Hindlimb muscle (tissue), 1 donor: ENCODE results near the gene LDLR. TPM values are rescaled to one million over a fixed set of nuclear protein-coding genes. Genes with fewer than 3 reads are reported as not detected.
"Not testable (repeated sequence)": the region's sequence is repeated elsewhere in the genome, so short reads cannot be mapped to it uniquely, and the experiment has no call there.

Experiments used
- DNase-seq: peaks from one replicate; pipeline ENCODE4 v3.0.0-alpha.2; 2013
- polyA plus RNA-seq: library from polyadenylated mRNA; unstranded; fragments of 120-200 nt; gene quantifications from one replicate; pipeline ENCODE4 v1.2.1, GENCODE V29; 2013; ENCODE audit not compliant: insufficient read length

LDLR gene
- polyA plus RNA-seq, 1 donor, result 20.4 TPM

- peak; percentile 49 for DNase-seq
Measured at GRCh38 chr19:11106477-11106876, 17.2 kb downstream of the LDLR start.

GRCh38 chr19:11108746-11109145, 19.5 kb downstream of the LDLR start:
- no peak for DNase-seq

DNA sequence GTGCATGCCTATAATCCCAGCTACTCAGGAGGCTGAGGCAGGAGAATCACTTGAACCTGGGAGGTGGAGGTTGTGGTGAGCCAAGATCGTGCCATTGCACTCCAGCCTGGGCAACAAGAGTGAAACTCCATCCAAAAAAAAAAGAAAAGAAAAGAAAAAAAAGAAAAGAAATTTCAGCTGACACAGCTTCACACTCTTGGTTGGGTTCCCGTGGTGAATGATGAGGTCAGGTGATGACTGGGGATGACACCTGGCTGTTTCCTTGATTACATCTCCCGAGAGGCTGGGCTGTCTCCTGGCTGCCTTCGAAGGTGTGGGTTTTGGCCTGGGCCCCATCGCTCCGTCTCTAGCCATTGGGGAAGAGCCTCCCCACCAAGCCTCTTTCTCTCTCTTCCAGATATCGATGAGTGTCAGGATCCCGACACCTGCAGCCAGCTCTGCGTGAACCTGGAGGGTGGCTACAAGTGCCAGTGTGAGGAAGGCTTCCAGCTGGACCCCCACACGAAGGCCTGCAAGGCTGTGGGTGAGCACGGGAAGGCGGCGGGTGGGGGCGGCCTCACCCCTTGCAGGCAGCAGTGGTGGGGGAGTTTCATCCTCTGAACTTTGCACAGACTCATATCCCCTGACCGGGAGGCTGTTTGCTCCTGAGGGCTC, 22.0 kb downstream of the LDLR start:
- DNase-seq, result no peak

DNA sequence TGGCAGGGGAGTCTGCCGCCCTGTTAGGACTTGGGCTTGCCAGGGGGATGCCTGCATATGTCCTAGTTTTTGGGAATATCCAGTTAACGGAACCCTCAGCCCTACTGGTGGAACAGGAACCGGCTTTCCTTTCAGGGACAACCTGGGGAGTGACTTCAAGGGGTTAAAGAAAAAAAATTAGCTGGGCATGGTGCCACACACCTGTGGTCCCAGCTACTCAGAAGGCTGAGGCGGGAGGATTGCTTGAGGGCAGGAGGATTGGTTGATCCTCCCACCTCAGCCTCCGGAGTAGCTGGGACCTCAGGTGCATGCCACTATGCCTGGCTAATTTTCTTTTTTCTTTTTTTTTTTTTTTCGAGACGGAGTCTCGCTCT, 22.5 kb downstream of the LDLR start:
- DNase-seq, result no peak

DNA sequence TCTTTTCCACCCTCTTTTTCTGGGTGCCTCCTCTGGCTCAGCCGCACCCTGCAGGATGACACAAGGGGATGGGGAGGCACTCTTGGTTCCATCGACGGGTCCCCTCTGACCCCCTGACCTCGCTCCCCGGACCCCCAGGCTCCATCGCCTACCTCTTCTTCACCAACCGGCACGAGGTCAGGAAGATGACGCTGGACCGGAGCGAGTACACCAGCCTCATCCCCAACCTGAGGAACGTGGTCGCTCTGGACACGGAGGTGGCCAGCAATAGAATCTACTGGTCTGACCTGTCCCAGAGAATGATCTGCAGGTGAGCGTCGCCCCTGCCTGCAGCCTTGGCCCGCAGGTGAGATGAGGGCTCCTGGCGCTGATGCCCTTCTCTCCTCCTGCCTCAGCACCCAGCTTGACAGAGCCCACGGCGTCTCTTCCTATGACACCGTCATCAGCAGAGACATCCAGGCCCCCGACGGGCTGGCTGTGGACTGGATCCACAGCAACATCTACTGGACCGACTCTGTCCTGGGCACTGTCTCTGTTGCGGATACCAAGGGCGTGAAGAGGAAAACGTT, 24.0 kb downstream of the LDLR start:
- DNase-seq, result no peak

- DNase-seq, result no peak
Measured at GRCh38 chr19:11115042-11115441, 25.8 kb downstream of the LDLR start.

DNA sequence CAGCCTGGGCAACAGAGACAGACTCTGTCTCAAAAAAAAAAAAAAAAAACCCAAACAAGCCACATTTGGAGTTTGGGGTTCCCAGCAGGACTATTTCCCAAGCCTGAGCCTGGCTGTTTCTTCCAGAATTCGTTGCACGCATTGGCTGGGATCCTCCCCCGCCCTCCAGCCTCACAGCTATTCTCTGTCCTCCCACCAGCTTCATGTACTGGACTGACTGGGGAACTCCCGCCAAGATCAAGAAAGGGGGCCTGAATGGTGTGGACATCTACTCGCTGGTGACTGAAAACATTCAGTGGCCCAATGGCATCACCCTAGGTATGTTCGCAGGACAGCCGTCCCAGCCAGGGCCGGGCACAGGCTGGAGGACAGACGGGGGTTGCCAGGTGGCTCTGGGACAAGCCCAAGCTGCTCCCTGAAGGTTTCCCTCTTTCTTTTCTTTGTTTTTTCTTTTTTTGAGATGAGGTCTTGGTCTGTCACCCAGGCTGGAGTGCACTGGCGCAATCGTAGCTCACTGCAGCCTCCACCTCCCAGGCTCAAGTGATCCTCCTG, 26.7 kb downstream of the LDLR start:
- DNase-seq, result no peak

DNA sequence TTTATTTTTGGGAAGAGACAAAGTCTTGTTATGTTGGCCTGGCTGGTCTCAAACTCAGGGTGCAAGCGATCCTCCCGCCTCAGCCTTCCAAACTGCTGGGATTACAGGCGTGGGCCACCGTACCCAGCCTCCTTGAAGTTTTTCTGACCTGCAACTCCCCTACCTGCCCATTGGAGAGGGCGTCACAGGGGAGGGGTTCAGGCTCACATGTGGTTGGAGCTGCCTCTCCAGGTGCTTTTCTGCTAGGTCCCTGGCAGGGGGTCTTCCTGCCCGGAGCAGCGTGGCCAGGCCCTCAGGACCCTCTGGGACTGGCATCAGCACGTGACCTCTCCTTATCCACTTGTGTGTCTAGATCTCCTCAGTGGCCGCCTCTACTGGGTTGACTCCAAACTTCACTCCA, 27.2 kb downstream of the LDLR start:
- DNase-seq, result no peak

DNA sequence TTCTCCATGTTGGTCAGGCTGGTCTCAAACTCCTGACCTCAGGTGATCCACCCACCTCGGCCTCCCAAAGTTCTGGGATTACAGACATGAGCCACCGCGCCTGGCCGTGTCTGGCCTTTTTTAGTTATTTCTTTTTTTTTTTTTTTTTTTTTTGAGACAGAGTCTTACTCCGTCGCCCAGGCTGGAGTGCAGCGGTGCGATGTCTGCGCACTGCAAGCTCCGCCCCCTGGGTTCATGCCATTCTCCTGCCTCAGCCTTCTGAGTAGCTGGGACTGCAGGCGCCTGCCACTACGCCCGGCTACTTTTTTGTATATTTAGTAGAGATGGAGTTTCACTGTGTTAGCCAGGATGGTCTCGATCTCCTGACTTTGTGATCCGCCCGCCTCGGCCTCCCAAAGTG, 32.7 kb downstream of the LDLR start:
- DNase-seq, result not testable (repeated sequence)

DNA sequence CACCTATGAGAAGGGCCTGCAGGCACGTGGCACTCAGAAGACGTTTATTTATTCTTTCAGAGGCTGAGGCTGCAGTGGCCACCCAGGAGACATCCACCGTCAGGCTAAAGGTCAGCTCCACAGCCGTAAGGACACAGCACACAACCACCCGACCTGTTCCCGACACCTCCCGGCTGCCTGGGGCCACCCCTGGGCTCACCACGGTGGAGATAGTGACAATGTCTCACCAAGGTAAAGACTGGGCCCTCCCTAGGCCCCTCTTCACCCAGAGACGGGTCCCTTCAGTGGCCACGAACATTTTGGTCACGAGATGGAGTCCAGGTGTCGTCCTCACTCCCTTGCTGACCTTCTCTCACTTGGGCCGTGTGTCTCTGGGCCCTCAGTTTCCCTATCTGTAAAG, 33.9 kb downstream of the LDLR start:
- DNase-seq, result no peak

DNA sequence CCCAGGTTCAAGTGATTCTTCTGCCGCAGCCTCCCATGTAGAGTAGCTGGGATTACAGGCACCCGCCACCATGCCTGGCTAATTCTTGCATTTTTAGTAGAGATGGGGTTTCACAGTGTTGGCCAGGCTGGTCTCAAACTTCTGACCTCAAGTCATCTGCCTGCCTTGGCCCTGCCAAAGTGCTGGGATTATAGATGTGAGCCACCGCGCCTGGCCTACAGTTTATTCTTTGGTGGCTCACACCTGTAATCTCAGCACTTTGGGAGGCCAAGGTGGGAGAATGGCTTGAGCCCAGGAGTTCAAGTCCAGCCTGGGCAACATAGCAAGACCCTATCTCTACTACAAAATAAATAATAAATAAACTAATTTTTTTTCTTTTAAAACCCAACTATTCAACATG, 34.9 kb downstream of the LDLR start:
- DNase-seq, result not testable (repeated sequence)

- DNase-seq, result peak; percentile 78
Measured at GRCh38 chr19:11125994-11126685, 36.9 kb downstream of the LDLR start.

DNA sequence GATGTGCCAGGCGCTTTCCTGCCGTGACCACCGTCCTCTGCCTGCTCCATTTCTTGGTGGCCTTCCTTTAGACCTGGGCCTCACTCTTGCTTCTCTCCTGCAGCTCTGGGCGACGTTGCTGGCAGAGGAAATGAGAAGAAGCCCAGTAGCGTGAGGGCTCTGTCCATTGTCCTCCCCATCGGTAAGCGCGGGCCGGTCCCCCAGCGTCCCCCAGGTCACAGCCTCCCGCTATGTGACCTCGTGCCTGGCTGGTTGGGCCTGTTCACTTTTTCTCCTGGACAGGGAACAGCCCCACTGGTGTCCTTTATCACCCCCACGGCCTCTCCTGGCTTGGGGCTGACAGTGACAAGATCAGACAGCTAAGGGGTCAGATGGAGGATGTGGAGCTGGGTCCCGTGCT, 38.6 kb downstream of the LDLR start:
- DNase-seq, result no peak

- DNase-seq, result peak; percentile 75
Measured at GRCh38 chr19:11130824-11131455, 41.7 kb downstream of the LDLR start.

GRCh38 chr19:11131471-11131870, 42.2 kb downstream of the LDLR start:
- no peak for DNase-seq

DNA sequence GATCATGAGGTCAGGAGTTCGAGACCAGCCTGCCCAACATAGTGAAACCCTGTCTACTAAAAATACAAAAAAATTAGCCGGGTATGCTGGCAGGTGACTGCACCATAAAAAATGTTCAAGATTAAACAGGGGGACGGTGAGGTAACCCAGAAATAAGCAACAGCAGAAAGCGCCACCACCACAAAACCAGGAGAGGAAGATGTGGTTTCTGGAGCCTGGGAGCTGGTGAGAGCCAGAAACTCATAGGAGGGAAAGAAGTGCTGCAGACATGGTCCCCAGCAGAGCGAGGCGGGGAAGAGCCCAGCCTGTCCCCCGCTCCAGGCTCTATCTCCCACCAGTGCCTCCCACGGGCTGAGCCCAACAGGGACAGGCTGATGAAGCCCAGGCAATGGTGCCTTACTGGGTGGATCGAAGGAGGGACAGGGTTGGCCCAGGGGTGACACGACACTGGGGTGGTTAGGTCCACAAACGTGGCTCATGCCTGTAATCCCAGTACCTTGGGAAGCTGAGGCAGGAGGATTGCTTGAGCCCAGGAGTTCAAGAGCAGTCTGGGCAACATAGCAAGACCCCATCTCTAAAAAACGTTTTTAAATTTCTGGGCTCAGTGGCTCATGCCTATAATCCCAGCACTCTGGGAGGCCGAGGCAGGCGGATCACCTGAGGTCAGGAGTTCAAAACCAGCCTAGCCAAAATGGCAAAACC, 47.3 kb downstream of the LDLR start:
- no peak for DNase-seq

DNA sequence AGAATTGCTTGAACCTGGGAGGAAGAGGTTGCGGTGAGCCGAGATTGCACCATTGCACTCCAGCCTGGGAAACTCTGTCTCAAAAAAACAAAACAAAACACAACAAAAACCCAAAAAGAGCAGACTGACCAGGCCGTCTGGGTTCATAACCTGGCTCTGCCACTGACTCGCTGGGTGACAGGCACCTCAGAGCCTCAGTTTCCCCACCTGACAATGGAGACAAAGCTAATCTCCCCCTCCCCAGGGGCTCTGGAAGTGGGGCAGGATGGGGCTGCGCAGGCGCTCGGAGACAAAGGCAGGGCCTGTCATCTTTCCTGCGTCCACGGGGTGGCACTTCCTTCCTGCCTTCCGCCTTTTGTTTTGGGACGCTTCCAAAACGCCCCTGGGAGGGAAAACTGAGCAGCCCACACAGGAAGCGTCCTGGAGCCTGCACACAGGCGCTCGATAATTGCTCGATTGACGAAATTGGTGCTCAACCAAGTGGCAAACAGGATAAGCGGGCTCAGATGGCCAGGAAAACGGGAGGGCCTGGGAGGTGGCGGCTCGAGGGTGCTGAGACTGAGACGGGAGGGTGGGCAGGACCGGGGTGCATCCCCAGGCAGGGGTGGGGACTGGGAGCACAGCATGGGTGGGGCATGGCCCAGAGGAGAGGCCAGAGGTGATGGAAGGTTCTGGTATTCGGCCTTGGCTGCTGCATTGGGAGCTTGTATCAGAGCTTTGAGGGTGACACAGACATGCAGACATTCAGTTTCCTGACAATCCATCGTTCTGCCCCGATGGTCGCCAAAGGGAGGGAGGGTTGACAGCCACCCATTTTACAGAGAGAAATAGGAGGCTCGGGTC, 48.5 kb downstream of the LDLR start:
- peak; percentile 91 for DNase-seq

- peak; percentile 78 for DNase-seq
Measured at GRCh38 chr19:11138601-11139300, 49.5 kb downstream of the LDLR start.

- DNase-seq, result not testable (repeated sequence)
Measured at GRCh38 chr19:11140023-11140538, 50.8 kb downstream of the LDLR start.

DNA sequence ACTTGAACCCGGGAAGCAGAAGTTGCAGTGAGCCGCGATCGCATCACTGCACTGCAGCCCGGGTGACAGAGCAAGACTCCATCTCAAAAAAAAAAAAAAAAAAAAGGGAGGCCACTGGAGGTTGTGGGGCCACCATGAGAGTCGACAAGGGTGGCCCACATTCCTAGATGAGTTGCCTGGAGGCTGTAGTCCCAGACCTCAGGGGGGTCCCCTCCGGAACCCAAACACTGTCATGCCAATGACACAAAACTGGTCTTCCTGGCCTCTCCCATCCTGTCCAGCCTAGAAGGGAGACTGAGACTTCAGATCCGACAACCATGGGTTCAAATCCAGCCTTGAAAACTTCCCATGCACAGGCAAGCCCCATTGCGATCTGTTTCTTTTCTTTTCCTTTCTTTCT, 51.6 kb downstream of the LDLR start:
- DNase-seq, result no peak
